CD4-positive, alpha-beta T cell treated with Interleukin-6 for 4 hours (primary cell): ENCODE measurements around the gene CACNA1B.
"Not testable (repeated sequence)": the region's sequence is repeated elsewhere in the genome, so short reads cannot be mapped to it uniquely, and the experiment has no call there.

Source experiments
- DNase-seq: peaks from one replicate; pipeline ENCODE4 v3.0.0-alpha.2; 2020; ENCODE audit warnings: mixed read lengths

Gene CACNA1B

DNA sequence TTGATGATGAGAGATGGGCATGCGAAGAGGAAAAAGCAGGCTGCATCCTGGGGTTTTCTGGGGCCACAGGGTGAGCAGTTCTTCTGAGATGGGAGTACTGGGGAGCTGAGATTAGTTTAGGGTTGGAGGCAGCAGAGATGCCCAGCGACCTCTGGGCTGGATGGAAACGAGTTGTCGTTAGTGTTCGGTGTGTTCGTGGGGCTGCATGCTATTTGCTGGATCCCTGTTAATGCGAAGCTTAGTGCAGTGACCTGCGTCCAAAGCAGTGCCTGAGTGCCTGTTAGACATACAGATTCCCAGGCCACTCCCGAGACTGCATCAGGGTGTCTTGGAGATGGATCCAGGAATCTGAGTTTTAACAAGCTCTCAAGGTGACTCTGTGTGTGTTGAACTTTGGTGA is 201.3 kb downstream of the CACNA1B start:
- no peak for DNase-seq

DNA sequence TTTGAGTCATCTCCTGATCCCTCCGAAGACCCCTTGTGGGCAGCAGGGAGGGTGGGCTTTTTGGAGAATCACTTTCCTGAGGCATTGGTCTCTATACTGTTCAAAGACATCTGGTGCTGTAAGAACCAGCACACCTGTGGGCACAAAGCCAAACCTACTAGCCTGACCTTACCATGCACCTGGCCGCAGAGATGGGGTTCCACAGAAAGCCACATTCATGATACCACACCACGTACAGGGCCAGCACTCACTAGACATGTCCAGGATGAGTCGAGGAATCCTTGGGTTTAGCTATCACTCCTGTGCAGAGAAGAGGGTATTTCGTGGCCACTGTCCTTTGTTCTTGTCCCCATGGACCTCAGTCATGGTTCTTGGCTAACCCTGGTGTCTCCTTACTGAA is 203.4 kb downstream of the CACNA1B start:
- no peak for DNase-seq

GRCh38 chr9:138082918-138083636 is 205.5 kb downstream of the CACNA1B start:
- DNase-seq, result no peak

DNA sequence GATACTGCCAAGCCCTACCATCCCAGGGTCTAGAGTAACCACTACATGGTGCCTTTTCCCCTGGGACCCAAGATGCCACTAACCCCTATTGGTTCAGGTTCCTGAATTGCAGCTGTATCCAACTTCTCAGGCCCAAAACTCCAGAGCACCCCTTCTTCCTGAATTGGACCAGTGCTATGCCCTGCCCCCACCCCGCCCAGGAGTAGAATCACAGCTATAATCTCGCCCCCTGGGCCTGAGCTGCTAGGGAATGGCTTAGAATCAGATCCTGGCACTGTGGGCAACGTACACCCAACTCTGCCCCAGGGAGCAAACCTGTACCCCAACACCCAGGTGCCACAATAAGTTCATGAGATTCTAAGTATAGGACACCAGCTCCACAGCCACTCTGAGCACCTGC is 206.3 kb downstream of the CACNA1B start:
- no peak for DNase-seq

GRCh38 chr9:138085568-138085967 is 208.0 kb downstream of the CACNA1B start:
- DNase-seq, result no peak

GRCh38 chr9:138092057-138092456 is 214.5 kb downstream of the CACNA1B start:
- DNase-seq, result not testable (repeated sequence)

- no peak for DNase-seq
These were observed 216.4 kb downstream of the CACNA1B start for GRCh38 chr9:138094028-138094427.

DNA sequence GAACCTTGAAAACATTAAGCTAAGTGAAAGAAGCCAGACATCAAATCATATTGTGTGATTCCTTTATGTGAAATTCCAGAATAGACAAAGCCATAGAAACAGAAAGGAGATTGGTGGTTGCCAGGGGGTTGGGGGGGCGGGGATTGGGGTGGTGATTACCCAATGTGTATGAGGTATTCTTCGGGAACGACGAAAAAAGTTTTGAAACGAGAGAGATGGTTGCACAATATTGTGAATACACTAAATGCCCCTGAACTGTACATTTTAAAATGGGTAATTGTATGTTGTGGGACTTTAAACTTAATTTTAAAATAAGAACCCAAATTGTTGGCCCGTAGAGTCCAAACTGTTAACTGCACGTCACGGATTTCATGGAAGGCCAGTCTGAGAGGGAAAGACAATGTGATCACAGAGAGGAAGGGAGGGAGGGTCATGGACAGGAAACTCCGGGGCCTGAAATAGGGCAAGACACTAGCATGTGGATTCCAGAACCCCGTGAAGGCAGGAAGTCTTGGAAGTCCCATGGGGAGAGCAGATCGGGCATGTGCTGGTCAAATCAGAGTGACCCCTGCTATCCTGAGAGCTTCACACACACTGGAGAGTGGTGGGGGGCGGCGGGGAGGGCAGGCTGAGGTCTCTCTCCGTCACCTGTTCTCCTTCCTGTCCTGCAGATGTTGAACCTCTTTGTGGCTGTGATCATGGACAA is 218.4 kb downstream of the CACNA1B start:
- DNase-seq, result no peak

- no peak for DNase-seq
These were observed 218.9 kb downstream of the CACNA1B start for GRCh38 chr9:138096519-138096845.

DNA sequence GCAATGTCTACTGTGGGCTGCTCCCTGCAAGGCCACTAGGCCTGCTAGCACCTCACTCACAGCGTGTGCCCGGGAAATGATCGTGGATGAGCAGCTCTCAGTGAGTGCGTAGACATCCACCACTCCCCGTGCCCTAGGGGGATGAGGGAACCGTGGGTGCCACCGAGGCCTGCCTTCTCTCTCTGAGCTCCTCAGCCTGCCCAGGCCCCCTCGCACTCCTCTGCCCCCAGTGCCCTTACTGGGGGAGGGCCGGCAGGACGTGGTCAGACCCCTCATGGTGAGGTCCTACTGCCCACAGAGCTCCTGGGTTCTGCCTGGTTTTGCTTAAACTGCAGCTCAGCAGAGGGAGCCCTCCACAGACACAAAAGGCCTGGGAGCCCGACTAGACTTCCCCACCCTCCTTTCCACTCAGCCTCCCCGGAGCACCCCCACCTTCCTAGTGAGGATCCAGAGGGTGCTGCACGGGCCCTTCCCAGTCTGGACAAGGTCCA is 220.0 kb downstream of the CACNA1B start:
- DNase-seq, result no peak

- DNase-seq, result no peak
These were observed 220.7 kb downstream of the CACNA1B start for GRCh38 chr9:138098116-138098907.

DNA sequence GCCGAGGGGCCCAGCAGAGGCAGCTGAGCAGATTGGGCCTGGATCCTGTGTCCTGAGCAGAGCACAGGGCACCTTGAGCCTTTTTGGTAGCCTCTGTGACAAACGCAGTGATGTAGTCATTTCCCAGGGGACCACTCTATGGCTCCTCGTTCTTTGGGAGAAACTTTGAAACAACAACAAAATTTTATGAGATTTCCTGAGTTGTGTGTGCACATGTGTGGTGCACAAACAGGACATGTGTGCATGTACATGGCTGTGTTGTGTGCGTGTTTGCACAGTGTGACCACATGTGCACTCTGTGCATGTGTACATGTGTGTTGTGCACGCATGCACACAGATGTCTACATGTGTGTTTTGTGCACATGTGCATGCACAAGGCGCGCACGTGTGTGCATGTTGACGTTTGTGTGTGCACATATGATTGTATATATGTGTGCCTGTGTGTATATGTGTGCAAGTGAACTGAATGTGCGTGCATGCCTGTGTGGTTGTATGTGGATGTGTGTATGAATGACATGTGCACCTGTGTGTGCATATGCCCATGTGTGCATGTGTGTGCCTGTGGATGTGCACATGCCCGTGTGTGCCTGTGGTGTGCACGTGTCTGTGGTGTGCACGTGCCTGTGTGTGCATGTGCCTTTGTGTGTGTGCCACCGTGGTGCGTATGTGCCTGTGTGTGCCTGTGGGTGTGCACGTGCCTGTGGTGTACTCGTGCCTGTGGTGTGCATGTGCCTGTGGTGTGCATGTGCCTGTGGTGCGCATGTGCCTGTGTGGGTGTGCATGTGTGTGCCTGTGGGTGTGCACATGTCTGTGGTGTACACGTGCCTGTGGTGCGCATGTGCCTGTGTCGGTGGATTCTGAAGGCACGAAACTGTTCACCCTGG is 221.6 kb downstream of the CACNA1B start:
- DNase-seq, result no peak

- DNase-seq, result no peak
These were observed 222.4 kb downstream of the CACNA1B start for GRCh38 chr9:138099803-138100598.

DNA sequence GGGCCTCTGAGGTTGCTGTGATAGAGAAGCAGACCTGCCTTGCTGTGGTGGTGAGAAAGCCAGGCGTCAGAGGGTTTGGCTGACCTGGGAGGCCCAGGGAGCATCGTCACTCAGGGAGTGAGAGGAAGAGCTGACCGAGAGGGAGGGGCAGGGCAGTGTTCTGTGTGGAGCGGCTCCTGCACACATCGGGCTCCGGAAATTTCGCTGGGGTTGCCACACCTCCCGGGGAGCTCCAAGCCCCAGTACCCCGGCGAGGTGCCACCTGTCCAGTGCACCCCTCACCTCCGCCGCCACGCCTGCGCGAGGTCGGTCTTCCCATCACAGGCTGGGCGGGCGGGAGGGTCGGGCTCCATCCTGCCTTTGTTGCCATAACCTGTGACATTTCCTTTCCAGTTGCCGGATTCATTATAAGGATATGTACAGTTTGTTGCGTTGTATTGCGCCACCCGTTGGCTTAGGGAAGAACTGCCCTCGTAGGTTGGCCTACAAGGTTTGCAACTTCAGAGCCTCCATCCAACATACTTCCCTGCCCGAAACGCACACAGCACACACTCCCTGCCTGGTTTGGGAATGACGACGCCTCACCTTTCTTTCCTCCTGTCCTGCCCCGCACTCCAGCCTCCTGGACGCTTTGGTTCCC is 223.2 kb downstream of the CACNA1B start:
- no peak for DNase-seq

DNA sequence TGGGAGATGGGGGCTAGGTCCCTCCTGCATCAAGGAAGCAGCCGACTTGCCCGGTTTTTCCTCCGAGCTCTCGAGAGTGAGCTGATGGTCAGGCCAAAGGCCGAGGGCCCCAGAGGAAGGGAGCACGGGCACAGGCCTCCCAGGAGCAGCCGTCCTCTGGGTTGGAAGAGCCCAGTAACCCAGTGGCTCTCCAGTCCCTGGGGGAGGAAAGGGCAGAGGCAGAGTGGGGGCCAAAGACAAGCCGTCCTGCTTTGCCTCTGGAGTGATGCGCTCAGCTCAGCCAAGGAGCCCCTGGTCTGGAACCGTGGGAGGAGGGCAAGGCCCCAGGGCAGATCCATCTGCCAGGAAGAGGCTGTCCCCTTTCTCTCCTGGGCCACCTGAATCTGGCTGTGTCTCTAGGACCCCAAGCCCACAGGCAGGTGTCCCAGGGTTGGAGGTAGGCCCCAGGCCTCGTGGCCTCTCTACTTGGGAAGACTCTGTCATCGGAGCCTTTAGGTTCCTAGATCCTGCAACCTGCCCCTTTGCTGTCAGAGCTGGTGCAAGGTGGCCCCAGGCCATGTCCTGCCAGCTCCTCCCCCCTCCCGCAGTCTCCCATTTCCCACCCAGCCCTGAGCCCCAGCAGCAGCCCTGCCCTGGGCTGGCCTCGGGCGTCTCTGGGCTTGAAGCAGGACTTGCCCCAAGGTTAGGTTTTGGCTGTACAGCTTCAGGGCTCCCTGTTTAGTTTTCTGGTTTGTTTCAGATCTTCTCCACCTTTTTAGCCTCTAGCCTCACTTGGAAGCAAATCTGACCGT is 224.1 kb downstream of the CACNA1B start:
- no peak for DNase-seq

DNA sequence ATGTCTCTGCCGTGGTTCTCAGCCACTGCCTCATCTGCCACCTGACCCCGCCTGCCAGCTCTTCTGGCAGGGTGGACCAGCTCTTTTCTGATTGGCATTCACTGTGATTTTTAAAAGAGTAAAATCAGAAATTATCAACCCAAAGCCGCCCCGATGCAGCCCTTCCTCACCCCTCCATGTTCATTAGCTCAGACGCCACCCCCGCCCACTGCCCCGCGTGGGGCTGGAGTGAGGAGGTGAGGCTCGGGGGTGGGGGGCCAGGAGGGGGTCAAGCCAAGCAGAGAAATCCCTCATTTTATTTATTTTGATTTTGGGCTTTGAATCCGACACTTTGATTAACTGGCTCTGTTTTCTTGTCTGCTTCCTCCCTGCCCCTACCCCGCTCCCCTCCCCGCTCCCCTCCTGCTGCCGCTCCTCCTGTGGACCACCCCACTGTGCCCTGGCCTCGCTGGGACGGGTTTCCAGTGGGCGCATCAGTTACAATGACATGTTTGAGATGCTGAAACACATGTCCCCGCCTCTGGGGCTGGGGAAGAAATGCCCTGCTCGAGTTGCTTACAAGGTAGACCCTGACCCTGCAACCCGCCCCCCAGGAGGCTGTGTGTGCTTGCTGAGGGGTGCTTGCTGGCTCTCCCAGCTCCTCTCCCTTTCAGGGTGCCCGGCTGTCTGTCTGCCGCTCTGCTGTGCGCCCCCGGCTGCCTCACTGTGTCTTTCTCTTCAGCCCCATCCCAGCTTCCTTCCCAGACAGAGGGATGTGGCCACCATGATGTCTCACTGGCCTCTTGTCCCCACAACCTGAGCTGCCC is 224.9 kb downstream of the CACNA1B start:
- DNase-seq, result no peak

DNA sequence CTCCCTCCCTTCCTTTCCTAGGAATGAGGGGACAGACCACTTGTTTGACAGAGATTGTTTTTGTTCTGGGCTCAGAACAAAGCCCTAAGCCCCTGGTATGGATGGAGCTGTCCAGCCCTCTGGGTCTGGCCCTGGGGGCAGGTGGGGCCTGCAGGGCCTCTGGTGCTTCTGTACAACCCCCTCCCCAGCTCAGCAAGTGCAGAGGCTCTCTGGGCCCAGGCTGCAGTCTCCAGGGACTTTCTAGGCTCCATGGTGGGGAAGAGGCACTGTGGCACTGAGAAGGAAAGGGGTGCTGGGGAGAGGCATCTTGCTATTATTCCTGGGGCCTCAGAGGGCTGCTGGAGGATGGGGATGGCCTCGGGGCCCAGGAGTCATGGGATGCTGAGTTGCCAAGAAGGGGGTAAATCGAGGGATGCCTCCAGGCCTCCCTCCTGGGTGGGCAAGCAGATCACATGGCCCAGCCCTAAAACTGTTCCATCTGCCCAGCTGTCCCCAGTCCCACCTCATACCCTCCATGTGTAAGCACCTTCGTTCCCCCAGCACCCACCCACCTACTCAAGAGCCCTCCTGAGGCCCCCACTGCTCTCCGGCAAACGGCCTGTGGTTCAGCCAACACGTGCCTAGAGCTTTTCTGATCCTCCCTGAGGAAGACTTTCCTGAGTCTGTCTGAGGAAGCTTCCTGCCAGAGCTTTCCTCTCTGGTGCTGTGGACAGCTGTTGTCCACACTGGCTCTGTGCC is 225.7 kb downstream of the CACNA1B start:
- DNase-seq, result no peak

DNA sequence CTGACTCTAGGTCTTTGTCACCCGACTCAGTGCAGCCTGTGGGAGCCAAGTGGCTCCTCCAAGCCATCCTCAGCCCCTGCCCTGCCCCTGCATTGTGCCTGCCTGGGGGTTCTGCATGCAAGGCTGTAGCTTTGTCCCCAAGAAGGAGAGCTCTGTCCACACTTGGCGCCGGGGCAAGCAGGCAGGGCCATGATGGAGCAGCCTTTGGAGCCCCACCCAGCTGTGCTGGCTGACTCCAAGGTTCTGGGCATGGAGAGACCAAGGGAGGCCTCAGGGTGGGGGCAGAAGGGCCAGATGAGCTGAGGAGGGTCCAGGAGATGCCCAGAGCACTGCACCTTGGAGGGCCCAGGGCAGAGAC is 226.2 kb downstream of the CACNA1B start:
- no peak for DNase-seq
